ENCODE measurements around the gene GSG1L2.

- TF ChIP-seq CTCF (IDR thresholded peaks at IDR 0.05) (no peak), POLR2A (IDR thresholded peaks at IDR 0.05) (no peak)
These were observed 11.6 kb downstream of the GSG1L2 start for GRCh38 chr17:9810100-9810949.

All from right lobe of liver (tissue), 4 donors.